Mesothelial cell of epicardium (in vitro differentiated cells): Measurements from ENCODE around the gene SSPN. TPM values are rescaled to one million over a fixed set of nuclear protein-coding genes. Genes with fewer than 3 reads are reported as not detected.

Experiments
- DNase-seq, 2 experiments: peaks; one replicate each; pipeline ENCODE4 v3.0.0; 2021; ENCODE audit warnings: low spot score in 2 of 2; ENCODE audit not compliant: unreplicated experiment in 2 of 2
- H3K27ac Mint-ChIP-seq: 2 replicates; pipeline ENCODE4 v1.8.0; 2021; ENCODE audit warnings: mixed read lengths
- H3K27me3 Mint-ChIP-seq: 2 replicates; pipeline ENCODE4 v1.8.0; 2021; ENCODE audit warnings: low read depth, mixed read lengths
- H3K36me3 Mint-ChIP-seq: 2 replicates; pipeline ENCODE4 v1.8.0; 2021; ENCODE audit warnings: mixed read lengths
- H3K4me1 Mint-ChIP-seq: 2 replicates; pipeline ENCODE4 v1.8.0; 2021; ENCODE audit warnings: mixed read lengths
- H3K4me3 Mint-ChIP-seq: 2 replicates; pipeline ENCODE4 v1.8.0; 2021; ENCODE audit warnings: mild to moderate bottlenecking, moderate library complexity, mixed read lengths
- H3K9me3 Mint-ChIP-seq: 2 replicates; pipeline ENCODE4 v1.8.0; 2021; ENCODE audit warnings: mixed read lengths
- CTCF ChIP-seq: fragments of 200-600 bp; sonication (generic); IDR thresholded peaks from one replicate; pipeline ENCODE4 v1.5.0; 2021; ENCODE audit warnings: antibody characterized with exemption; ENCODE audit not compliant: unreplicated experiment
- total RNA-seq: library from RNA; stranded (reverse); gene quantifications from 3 replicates; pipeline ENCODE4 v1.2.1, GENCODE V29; 2021

SSPN gene
- total RNA-seq: 19.4 to 26.8 TPM (median 23.1 TPM) in 3 replicates

GRCh38 chr12:26195250-26195640, at the start of gene SSPN:
Gene SSPN (plus strand): TSS chr12:26195573. CDS start chr12:26195673, 100 bp downstream.
- peak within 1 kb of the TSS; percentile 96 for H3K27ac Mint-ChIP-seq
- no peaks in the 10 kb centered on the region for H3K36me3 Mint-ChIP-seq
- no peaks in the 10 kb centered on the region for H3K27me3 Mint-ChIP-seq
- peaks cover 1% of the 10 kb centered on the region for H3K9me3 Mint-ChIP-seq
- peaks cover 21% of the 10 kb centered on the region for H3K4me1 Mint-ChIP-seq
- H3K4me3 Mint-ChIP-seq: peak within 1 kb of the TSS; percentile 93
- TF ChIP-seq CTCF: no peak
- peak; percentile 46 to 72 for DNase-seq

GRCh38 chr12:26148291-26148690, 47.1 kb upstream of the SSPN start:
- TF ChIP-seq CTCF: no peak
- H3K27me3 Mint-ChIP-seq: no peaks in the 10 kb centered on the region
- H3K4me3 Mint-ChIP-seq: no peak overlapping the region
- no peaks in the 10 kb centered on the region for H3K9me3 Mint-ChIP-seq
- no peak overlapping the region for H3K27ac Mint-ChIP-seq
- H3K36me3 Mint-ChIP-seq: no peaks in the 10 kb centered on the region
- H3K4me1 Mint-ChIP-seq: peaks cover 2% of the 10 kb centered on the region
- no peak for DNase-seq

- Mint-ChIP-seq H3K27me3 (no peaks in the 10 kb centered on the region), H3K9me3 (no peaks in the 10 kb centered on the region), H3K4me1 (peaks cover 2% of the 10 kb centered on the region), H3K36me3 (no peaks in the 10 kb centered on the region), H3K4me3 (no peak overlapping the region), H3K27ac (no peak overlapping the region)
- TF ChIP-seq CTCF: no peak
- no peak for DNase-seq
Measured at GRCh38 chr12:26149968-26150500, 45.3 kb upstream of the SSPN start.

GRCh38 chr12:26150736-26151450, 44.5 kb upstream of the SSPN start:
- DNase-seq: no peak
- Mint-ChIP-seq H3K27ac (no peak overlapping the region), H3K4me3 (no peak overlapping the region), H3K9me3 (no peaks in the 10 kb centered on the region), H3K4me1 (peaks cover 2% of the 10 kb centered on the region), H3K27me3 (no peaks in the 10 kb centered on the region), H3K36me3 (no peaks in the 10 kb centered on the region)
- no peak for TF ChIP-seq CTCF

GRCh38 chr12:26152507-26153102, 42.8 kb upstream of the SSPN start:
- H3K4me1 Mint-ChIP-seq: peaks cover 2% of the 10 kb centered on the region
- no peaks in the 10 kb centered on the region for H3K27me3 Mint-ChIP-seq
- H3K27ac Mint-ChIP-seq: no peak overlapping the region
- H3K4me3 Mint-ChIP-seq: no peak overlapping the region
- no peaks in the 10 kb centered on the region for H3K9me3 Mint-ChIP-seq
- no peaks in the 10 kb centered on the region for H3K36me3 Mint-ChIP-seq
- DNase-seq: no peak
- TF ChIP-seq CTCF: no peak
